ENCODE measurements around the gene AGFG1.

DNA sequence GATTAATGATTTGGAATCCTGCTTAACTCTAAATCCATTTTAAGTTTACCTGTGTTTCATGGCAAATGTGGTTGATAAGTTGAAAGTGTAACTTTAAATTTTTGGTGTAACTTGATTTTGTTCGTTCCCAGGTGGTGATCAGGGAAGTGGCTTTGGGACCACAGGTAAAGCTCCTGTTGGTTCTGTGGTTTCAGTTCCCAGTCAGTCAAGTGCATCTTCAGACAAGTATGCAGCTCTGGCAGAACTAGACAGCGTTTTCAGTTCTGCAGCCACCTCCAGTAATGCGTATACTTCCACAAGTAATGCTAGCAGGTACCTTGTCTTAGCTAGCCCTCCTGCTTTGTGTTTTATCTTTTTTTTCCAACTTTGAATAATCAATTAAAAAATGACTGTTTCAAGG, 62.8 kb downstream of the AGFG1 start:
- TF ChIP-seq POLR2A (IDR thresholded peaks at IDR 0.05) (no peak), CTCF (IDR thresholded peaks at IDR 0.05) (no peak)
